ENCODE data around the gene GALNT3.

The GALNT3 gene

GRCh38 chr2:165793779-165794535 lies at the start of gene GALNT3:
TSS of gene GALNT3 (minus strand) at chr2:165794247. CDS start at chr2:165770700, 23,547 bp downstream.
- peak; percentile 84 for DNase-seq

- peak; percentile 81 for DNase-seq
Observed at GRCh38 chr2:165843351-165843750, 49.3 kb upstream of the GALNT3 start.

- DNase-seq, result no peak
Observed at GRCh38 chr2:165840333-165840958, 46.4 kb upstream of the GALNT3 start.

- no peak for DNase-seq
Observed at GRCh38 chr2:165839610-165840009, 45.6 kb upstream of the GALNT3 start.

- DNase-seq, result no peak
Observed at GRCh38 chr2:165837122-165837521, 43.1 kb upstream of the GALNT3 start.

- no peak for DNase-seq
Observed at GRCh38 chr2:165835363-165835762, 41.3 kb upstream of the GALNT3 start.

- no peak for DNase-seq
Observed at GRCh38 chr2:165833156-165833555, 39.1 kb upstream of the GALNT3 start.

GRCh38 chr2:165827921-165828276 lies 33.9 kb upstream of the GALNT3 start:
- no peak for DNase-seq

- peak; percentile 18 for DNase-seq
Observed at GRCh38 chr2:165827016-165827920, 33.2 kb upstream of the GALNT3 start.

- peak; percentile 97 for DNase-seq
Observed at GRCh38 chr2:165825041-165825440, 31.0 kb upstream of the GALNT3 start.

- no peak for DNase-seq
Observed at GRCh38 chr2:165820296-165820695, 26.2 kb upstream of the GALNT3 start.

- DNase-seq, result no peak
Observed at GRCh38 chr2:165818920-165819319, 24.9 kb upstream of the GALNT3 start.

GRCh38 chr2:165815299-165816141 lies 21.5 kb upstream of the GALNT3 start:
- DNase-seq, result no peak

- DNase-seq, result no peak
Observed at GRCh38 chr2:165814473-165814872, 20.4 kb upstream of the GALNT3 start.

GRCh38 chr2:165811592-165812370 lies 17.7 kb upstream of the GALNT3 start:
- no peak for DNase-seq

GRCh38 chr2:165810418-165810817 lies 16.4 kb upstream of the GALNT3 start:
- DNase-seq, result no peak

GRCh38 chr2:165804719-165805118 lies 10.7 kb upstream of the GALNT3 start:
- DNase-seq, result peak; percentile 73

GRCh38 chr2:165803123-165803760 lies 9.2 kb upstream of the GALNT3 start:
- peak; percentile 14 for DNase-seq

GRCh38 chr2:165801176-165801575 lies 7.1 kb upstream of the GALNT3 start:
- no peak for DNase-seq

- no peak for DNase-seq
Observed at GRCh38 chr2:165796819-165797530, 2.9 kb upstream of the GALNT3 start.

GRCh38 chr2:165796129-165796528 lies 2.1 kb upstream of the GALNT3 start:
- DNase-seq, result no peak

Data from DMS79 treated with DMSO at 0.1 percent for 48 hours (cell line).